IPS-18a (cell line): ENCODE data around the gene ZNF22.

ENCODE experiments used
- H3K27ac ChIP-seq: one replicate; pipeline ENCODE4 v1.5.1; 2013; ENCODE audit warnings: low read length
- H3K27me3 ChIP-seq: one replicate; pipeline ENCODE4 v1.6.1; 2013; ENCODE audit warnings: mild to moderate bottlenecking, low read length; ENCODE audit not compliant: control insufficient read depth, insufficient read depth
- H3K36me3 ChIP-seq: one replicate; pipeline ENCODE4 v1.6.1; 2013; ENCODE audit warnings: low read depth, low read length; ENCODE audit not compliant: control insufficient read depth
- H3K4me1 ChIP-seq: one replicate; pipeline ENCODE4 v1.6.1; 2013; ENCODE audit warnings: low read depth, low read length; ENCODE audit not compliant: control insufficient read depth
- H3K4me3 ChIP-seq: one replicate; pipeline ENCODE4 v1.5.1; 2013; ENCODE audit warnings: low read length
- H3K9ac ChIP-seq: one replicate; pipeline ENCODE4 v1.6.1; 2013; ENCODE audit warnings: mild to moderate bottlenecking, low read length, moderate library complexity
- H3K9me3 ChIP-seq: one replicate; pipeline ENCODE4 v1.6.1; 2013; ENCODE audit warnings: low read depth, low read length; ENCODE audit not compliant: control insufficient read depth

ZNF22 gene

GRCh38 chr10:44995581-44995913 is 5.2 kb upstream of the ZNF22 start:
- Histone ChIP-seq H3K27me3 (no peaks in the 10 kb centered on the region), H3K27ac (no peak overlapping the region), H3K4me1 (peaks cover 28% of the 10 kb centered on the region), H3K4me3 (no peak overlapping the region), H3K9me3 (no peaks in the 10 kb centered on the region), H3K9ac (no peak overlapping the region), H3K36me3 (no peaks in the 10 kb centered on the region)

- Histone ChIP-seq H3K4me3 (no peak overlapping the region), H3K9ac (no peak overlapping the region), H3K27me3 (no peaks in the 10 kb centered on the region), H3K4me1 (peaks cover 22% of the 10 kb centered on the region), H3K27ac (no peak overlapping the region), H3K36me3 (no peaks in the 10 kb centered on the region), H3K9me3 (no peaks in the 10 kb centered on the region)
These were observed 4.6 kb upstream of the ZNF22 start for GRCh38 chr10:44995914-44996669.

- no peaks in the 10 kb centered on the region for H3K27me3 ChIP-seq
- peaks cover 21% of the 10 kb centered on the region for H3K4me1 ChIP-seq
- no peaks in the 10 kb centered on the region for H3K9me3 ChIP-seq
- H3K27ac ChIP-seq = no peak overlapping the region
- H3K36me3 ChIP-seq = no peaks in the 10 kb centered on the region
- H3K4me3 ChIP-seq = no peak overlapping the region
- no peak overlapping the region for H3K9ac ChIP-seq
These were observed 3.5 kb upstream of the ZNF22 start for GRCh38 chr10:44997105-44997748.

GRCh38 chr10:44998146-44998631 is 2.5 kb upstream of the ZNF22 start:
- no peak overlapping the region for H3K4me3 ChIP-seq
- no peaks in the 10 kb centered on the region for H3K9me3 ChIP-seq
- H3K27me3 ChIP-seq = no peaks in the 10 kb centered on the region
- no peak overlapping the region for H3K9ac ChIP-seq
- H3K27ac ChIP-seq = no peak overlapping the region
- peaks cover 21% of the 10 kb centered on the region for H3K4me1 ChIP-seq
- peaks cover under 1% of the 10 kb centered on the region for H3K36me3 ChIP-seq

- Histone ChIP-seq H3K27me3 (no peaks in the 10 kb centered on the region), H3K4me1 (peaks cover 18% of the 10 kb centered on the region), H3K9me3 (no peaks in the 10 kb centered on the region), H3K9ac (peak overlapping the region; percentile 77), H3K27ac (peak overlapping the region; percentile 60), H3K36me3 (peaks cover 19% of the 10 kb centered on the region), H3K4me3 (peak overlapping the region; percentile 84)
These were observed 478 bp upstream of the ZNF22 start for GRCh38 chr10:45000138-45000751.

GRCh38 chr10:45001381-45002148 is 842 bp downstream of the ZNF22 start:
- no peak overlapping the region for H3K27ac ChIP-seq
- H3K4me1 ChIP-seq = peaks cover 18% of the 10 kb centered on the region
- H3K27me3 ChIP-seq = no peaks in the 10 kb centered on the region
- H3K9ac ChIP-seq = peak overlapping the region; percentile 77
- no peaks in the 10 kb centered on the region for H3K9me3 ChIP-seq
- H3K4me3 ChIP-seq = peak overlapping the region; percentile 84
- peaks cover 19% of the 10 kb centered on the region for H3K36me3 ChIP-seq

- H3K4me1 ChIP-seq = peaks cover 18% of the 10 kb centered on the region
- H3K9me3 ChIP-seq = no peaks in the 10 kb centered on the region
- no peak overlapping the region for H3K9ac ChIP-seq
- no peak overlapping the region for H3K4me3 ChIP-seq
- no peaks in the 10 kb centered on the region for H3K27me3 ChIP-seq
- peaks cover 19% of the 10 kb centered on the region for H3K36me3 ChIP-seq
- no peak overlapping the region for H3K27ac ChIP-seq
These were observed 2.8 kb downstream of the ZNF22 start for GRCh38 chr10:45003432-45004000.

GRCh38 chr10:45004661-45005060 is 3.9 kb downstream of the ZNF22 start:
- Histone ChIP-seq H3K36me3 (peaks cover 19% of the 10 kb centered on the region), H3K4me3 (no peak overlapping the region), H3K9me3 (no peaks in the 10 kb centered on the region), H3K27me3 (no peaks in the 10 kb centered on the region), H3K27ac (no peak overlapping the region), H3K9ac (no peak overlapping the region), H3K4me1 (peaks cover 15% of the 10 kb centered on the region)

- Histone ChIP-seq H3K4me1 (peaks cover 9% of the 10 kb centered on the region), H3K36me3 (peaks cover 19% of the 10 kb centered on the region), H3K4me3 (no peak overlapping the region), H3K9me3 (no peaks in the 10 kb centered on the region), H3K9ac (no peak overlapping the region), H3K27me3 (no peaks in the 10 kb centered on the region), H3K27ac (no peak overlapping the region)
These were observed 4.6 kb downstream of the ZNF22 start for GRCh38 chr10:45005284-45005683.

GRCh38 chr10:45006276-45007030 is 5.7 kb downstream of the ZNF22 start:
- Histone ChIP-seq H3K36me3 (peaks cover 19% of the 10 kb centered on the region), H3K4me1 (peaks cover 6% of the 10 kb centered on the region), H3K27me3 (no peaks in the 10 kb centered on the region), H3K4me3 (no peak overlapping the region), H3K9ac (no peak overlapping the region), H3K27ac (no peak overlapping the region), H3K9me3 (no peaks in the 10 kb centered on the region)
